GM23338 (cell line): ENCODE data around the gene DPY19L1. TPM values are rescaled to one million over a fixed set of nuclear protein-coding genes. Genes with fewer than 3 reads are reported as not detected.

Experiments used
- ATAC-seq: fragments of 200-7000 bp; cut with Tn5 transposase; 3 replicates; pipeline ENCODE4 v1.9.1; 2020
- DNase-seq: peaks from one replicate; pipeline ENCODE4 v3.0.0-alpha.2; 2015; ENCODE audit warnings: low spot score
- H2AFZ ChIP-seq: fragments of 200-600 bp; sonication (generic); 2 replicates; pipeline ENCODE4 v1.8.0; 2016; ENCODE audit warnings: antibody characterized with exemption, mild to moderate bottlenecking, moderate library complexity
- H3F3A ChIP-seq: fragments of 200-600 bp; sonication (generic); replicated peaks from 2 replicates; pipeline ENCODE4 v1.8.0; 2017; ENCODE audit warnings: antibody characterized with exemption, mixed run types, low read depth
- H3K27ac ChIP-seq: fragments of 200-600 bp; sonication (generic); 2 replicates; pipeline ENCODE4 v1.6.1; 2016; ENCODE audit warnings: low read depth
- H3K27me3 ChIP-seq: fragments of 200-600 bp; sonication (generic); 2 replicates; pipeline ENCODE4 v1.8.0; 2016; ENCODE audit warnings: mild to moderate bottlenecking, mixed run types, moderate library complexity; ENCODE audit not compliant: insufficient read depth
- H3K36me3 ChIP-seq: fragments of 200-600 bp; sonication (generic); 2 replicates; pipeline ENCODE4 v1.8.0; 2016; ENCODE audit warnings: mild to moderate bottlenecking; ENCODE audit not compliant: insufficient read depth
- H3K4me1 ChIP-seq: fragments of 200-600 bp; sonication (generic); 2 replicates; pipeline ENCODE4 v1.8.0; 2016; ENCODE audit warnings: mild to moderate bottlenecking, moderate library complexity; ENCODE audit not compliant: insufficient read depth
- H3K4me2 ChIP-seq: fragments of 200-600 bp; sonication (generic); 2 replicates; pipeline ENCODE4 v1.7.1; 2017; ENCODE audit warnings: mixed run types
- H3K4me3 ChIP-seq: fragments of 200-600 bp; sonication (generic); 2 replicates; pipeline ENCODE4 v1.6.1; 2016; ENCODE audit warnings: mixed run types
- H3K79me2 ChIP-seq: fragments of 200-600 bp; sonication (generic); replicated peaks from 2 replicates; pipeline ENCODE4 v1.8.0; 2017; ENCODE audit warnings: mild to moderate bottlenecking; ENCODE audit not compliant: insufficient read depth
- H3K9me2 ChIP-seq: fragments of 200-600 bp; sonication (generic); 2 replicates; pipeline ENCODE4 v1.8.0; 2017; ENCODE audit not compliant: insufficient read depth
- H4K20me1 ChIP-seq: fragments of 200-600 bp; sonication (generic); replicated peaks from 2 replicates; pipeline ENCODE4 v1.8.0; 2017; ENCODE audit warnings: mild to moderate bottlenecking; ENCODE audit not compliant: insufficient read depth
- H3K27ac Mint-ChIP-seq: 2 replicates; pipeline ENCODE4 v1.8.0; 2020; ENCODE audit warnings: inconsistent platforms, mild to moderate bottlenecking, moderate library complexity, mixed read lengths
- H3K27me3 Mint-ChIP-seq: 3 replicates; pipeline ENCODE4 v1.8.0; 2022; ENCODE audit warnings: low read depth, mild to moderate bottlenecking, moderate library complexity, mixed read lengths, inconsistent platforms; ENCODE audit not compliant: insufficient read depth, poor library complexity
- H3K36me3 Mint-ChIP-seq: 3 replicates; pipeline ENCODE4 v1.8.0; 2021; ENCODE audit warnings: low read depth, mild to moderate bottlenecking, inconsistent platforms, moderate library complexity, mixed read lengths
- H3K4me1 Mint-ChIP-seq: 3 replicates; pipeline ENCODE4 v1.8.0; 2020; ENCODE audit warnings: mild to moderate bottlenecking, inconsistent platforms, mixed read lengths
- H3K4me3 Mint-ChIP-seq: 3 replicates; pipeline ENCODE4 v1.8.0; 2021; ENCODE audit warnings: moderate library complexity, mild to moderate bottlenecking, inconsistent platforms, mixed read lengths
- H3K9me3 Mint-ChIP-seq: 3 replicates; pipeline ENCODE4 v1.8.0; 2020; ENCODE audit warnings: moderate library complexity, mild to moderate bottlenecking, inconsistent platforms, mixed read lengths
- CREB1 ChIP-seq: fragments of 250-450 bp; sonication (Bioruptor Pico); IDR thresholded peaks from 2 replicates; pipeline ENCODE4 v1.5.0; 2020; ENCODE audit warnings: low read depth, mild to moderate bottlenecking, moderate library complexity
- EZH2phosphoT487 ChIP-seq: fragments of 200-600 bp; sonication (generic); IDR thresholded peaks from one replicate; pipeline ENCODE4 v1.8.1; 2018; ENCODE audit warnings: antibody characterized with exemption; ENCODE audit not compliant: unreplicated experiment
- POLR2AphosphoS5 ChIP-seq: IDR thresholded peaks from 2 replicates; pipeline ENCODE4 v1.6.1; 2016; ENCODE audit warnings: antibody characterized with exemption, low read depth
- ZNF114 ChIP-seq: fragments of 250-450 bp; sonication (Bioruptor Pico); IDR thresholded peaks from 2 replicates; pipeline ENCODE4 v1.5.0; 2020; ENCODE audit warnings: mild to moderate bottlenecking, moderate library complexity
- ZNF331 ChIP-seq: fragments of 250-450 bp; sonication (Bioruptor Pico); IDR thresholded peaks from 2 replicates; pipeline ENCODE4 v1.5.0; 2020; ENCODE audit warnings: low read depth, mild to moderate bottlenecking, moderate library complexity
- polyA plus RNA-seq: library from polyadenylated mRNA; unstranded; fragments of >200 nt; fragmentation: Nextera tagmentation; extraction: Ambion mirVana; gene quantifications from 2 replicates; pipeline ENCODE4 v1.2.1, GENCODE V29; 2016
- total RNA-seq: library from RNA; depleted of rRNA; stranded (reverse); fragments of >200 nt; shearing (Covaris generic); gene quantifications from 2 replicates; pipeline ENCODE4 v1.2.3, GENCODE V29; 2014
- TF ChIP-seq, protein P1 (sequence below): fragments of 250-450 bp; sonication (Bioruptor Pico); IDR thresholded peaks from 2 replicates; pipeline ENCODE4 v1.5.0; 2020; ENCODE audit warnings: mild to moderate bottlenecking, moderate library complexity
- TF ChIP-seq, protein P2 (sequence below): IDR thresholded peaks from one replicate; pipeline ENCODE4 v1.6.1; 2018; ENCODE audit warnings: antibody characterized with exemption; ENCODE audit not compliant: unreplicated experiment
- TF ChIP-seq, protein P3 (sequence below): IDR thresholded peaks from 2 replicates; pipeline ENCODE4 v1.6.1; 2016; ENCODE audit warnings: antibody characterized with exemption

Gene DPY19L1
- total and polyA plus RNA-seq, 2 experiments from 2014 or later: 4.4 to 20.2 TPM

DNA sequence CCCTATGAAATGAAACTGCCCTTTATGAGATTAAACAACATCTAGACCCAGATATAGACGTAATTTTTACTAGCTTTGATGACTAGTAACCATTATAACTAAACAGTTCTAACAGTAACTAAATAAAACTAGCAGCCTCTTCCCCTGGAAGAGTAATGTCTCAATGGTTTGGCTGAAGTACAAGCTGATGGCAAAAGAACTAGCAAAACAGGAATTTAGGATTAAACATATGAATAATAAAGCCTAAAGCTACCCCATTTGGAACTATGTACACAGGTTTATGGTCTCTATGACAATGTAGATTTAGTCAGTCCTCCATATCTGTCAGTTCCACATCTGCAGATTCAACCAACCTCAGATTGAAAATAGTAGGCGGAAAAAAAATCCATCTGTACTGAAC lies 6.4 kb downstream of the DPY19L1 start (continued):
- TF ChIP-seq, protein P1, sequence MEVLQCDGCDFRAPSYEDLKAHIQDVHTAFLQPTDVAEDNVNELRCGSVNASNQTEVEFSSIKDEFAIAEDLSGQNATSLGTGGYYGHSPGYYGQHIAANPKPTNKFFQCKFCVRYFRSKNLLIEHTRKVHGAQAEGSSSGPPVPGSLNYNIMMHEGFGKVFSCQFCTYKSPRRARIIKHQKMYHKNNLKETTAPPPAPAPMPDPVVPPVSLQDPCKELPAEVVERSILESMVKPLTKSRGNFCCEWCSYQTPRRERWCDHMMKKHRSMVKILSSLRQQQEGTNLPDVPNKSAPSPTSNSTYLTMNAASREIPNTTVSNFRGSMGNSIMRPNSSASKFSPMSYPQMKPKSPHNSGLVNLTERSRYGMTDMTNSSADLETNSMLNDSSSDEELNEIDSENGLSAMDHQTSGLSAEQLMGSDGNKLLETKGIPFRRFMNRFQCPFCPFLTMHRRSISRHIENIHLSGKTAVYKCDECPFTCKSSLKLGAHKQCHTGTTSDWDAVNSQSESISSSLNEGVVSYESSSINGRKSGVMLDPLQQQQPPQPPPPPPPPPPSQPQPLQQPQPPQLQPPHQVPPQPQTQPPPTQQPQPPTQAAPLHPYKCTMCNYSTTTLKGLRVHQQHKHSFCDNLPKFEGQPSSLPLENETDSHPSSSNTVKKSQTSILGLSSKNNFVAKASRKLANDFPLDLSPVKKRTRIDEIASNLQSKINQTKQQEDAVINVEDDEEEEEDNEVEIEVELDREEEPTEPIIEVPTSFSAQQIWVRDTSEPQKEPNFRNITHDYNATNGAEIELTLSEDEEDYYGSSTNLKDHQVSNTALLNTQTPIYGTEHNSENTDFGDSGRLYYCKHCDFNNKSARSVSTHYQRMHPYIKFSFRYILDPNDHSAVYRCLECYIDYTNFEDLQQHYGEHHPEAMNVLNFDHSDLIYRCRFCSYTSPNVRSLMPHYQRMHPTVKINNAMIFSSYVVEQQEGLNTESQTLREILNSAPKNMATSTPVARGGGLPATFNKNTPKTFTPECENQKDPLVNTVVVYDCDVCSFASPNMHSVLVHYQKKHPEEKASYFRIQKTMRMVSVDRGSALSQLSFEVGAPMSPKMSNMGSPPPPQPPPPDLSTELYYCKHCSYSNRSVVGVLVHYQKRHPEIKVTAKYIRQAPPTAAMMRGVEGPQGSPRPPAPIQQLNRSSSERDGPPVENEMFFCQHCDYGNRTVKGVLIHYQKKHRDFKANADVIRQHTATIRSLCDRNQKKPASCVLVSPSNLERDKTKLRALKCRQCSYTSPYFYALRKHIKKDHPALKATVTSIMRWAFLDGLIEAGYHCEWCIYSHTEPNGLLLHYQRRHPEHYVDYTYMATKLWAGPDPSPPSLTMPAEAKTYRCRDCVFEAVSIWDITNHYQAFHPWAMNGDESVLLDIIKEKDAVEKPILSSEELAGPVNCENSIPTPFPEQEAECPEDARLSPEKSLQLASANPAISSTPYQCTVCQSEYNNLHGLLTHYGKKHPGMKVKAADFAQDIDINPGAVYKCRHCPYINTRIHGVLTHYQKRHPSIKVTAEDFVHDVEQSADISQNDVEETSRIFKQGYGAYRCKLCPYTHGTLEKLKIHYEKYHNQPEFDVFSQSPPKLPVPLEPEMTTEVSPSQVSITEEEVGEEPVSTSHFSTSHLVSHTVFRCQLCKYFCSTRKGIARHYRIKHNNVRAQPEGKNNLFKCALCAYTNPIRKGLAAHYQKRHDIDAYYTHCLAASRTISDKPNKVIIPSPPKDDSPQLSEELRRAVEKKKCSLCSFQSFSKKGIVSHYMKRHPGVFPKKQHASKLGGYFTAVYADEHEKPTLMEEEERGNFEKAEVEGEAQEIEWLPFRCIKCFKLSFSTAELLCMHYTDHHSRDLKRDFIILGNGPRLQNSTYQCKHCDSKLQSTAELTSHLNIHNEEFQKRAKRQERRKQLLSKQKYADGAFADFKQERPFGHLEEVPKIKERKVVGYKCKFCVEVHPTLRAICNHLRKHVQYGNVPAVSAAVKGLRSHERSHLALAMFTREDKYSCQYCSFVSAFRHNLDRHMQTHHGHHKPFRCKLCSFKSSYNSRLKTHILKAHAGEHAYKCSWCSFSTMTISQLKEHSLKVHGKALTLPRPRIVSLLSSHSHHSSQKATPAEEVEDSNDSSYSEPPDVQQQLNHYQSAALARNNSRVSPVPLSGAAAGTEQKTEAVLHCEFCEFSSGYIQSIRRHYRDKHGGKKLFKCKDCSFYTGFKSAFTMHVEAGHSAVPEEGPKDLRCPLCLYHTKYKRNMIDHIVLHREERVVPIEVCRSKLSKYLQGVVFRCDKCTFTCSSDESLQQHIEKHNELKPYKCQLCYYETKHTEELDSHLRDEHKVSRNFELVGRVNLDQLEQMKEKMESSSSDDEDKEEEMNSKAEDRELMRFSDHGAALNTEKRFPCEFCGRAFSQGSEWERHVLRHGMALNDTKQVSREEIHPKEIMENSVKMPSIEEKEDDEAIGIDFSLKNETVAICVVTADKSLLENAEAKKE (CRISPR knock-in tag): no peak
- no peak for TF ChIP-seq ZNF114
- no peak for TF ChIP-seq CREB1 (CRISPR knock-in tag)

DNA sequence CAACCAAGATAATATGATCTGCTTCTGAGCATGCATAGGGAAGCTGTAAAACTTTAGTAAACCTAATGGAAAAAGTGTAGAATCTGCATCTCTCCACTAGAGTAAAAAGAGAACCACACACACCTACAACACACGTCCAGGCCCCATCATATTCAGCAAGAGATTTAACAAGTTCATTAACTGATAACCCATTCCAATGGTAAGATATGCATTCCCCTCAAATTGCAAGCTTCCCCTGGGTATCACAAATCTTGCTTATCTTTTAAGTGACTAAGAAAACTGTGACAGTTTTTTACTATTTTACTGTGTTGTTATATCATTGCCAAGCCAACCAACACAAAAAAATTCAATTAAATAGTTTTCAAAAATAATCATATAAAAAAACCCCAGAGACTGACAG lies 8.0 kb downstream of the DPY19L1 start:
- peaks cover 8% of the 10 kb centered on the region; the same call in 1 of the 2 replicates for H4K20me1 ChIP-seq
- Mint-ChIP-seq H3K4me1 (peaks cover 53% of the 10 kb centered on the region), H3K27ac (no peak overlapping the region), H3K4me3 (no peak overlapping the region), H3K27me3 (peaks cover 4% of the 10 kb centered on the region), H3K36me3 (no peaks in the 10 kb centered on the region), H3K9me3 (no peaks in the 10 kb centered on the region)
- no peak overlapping the region for H3K4me2 ChIP-seq
- H3K4me1 ChIP-seq: peaks cover 43% of the 10 kb centered on the region
- no peaks in the 10 kb centered on the region for H3K36me3 ChIP-seq
- H3K27me3 ChIP-seq: no peaks in the 10 kb centered on the region
- TF ChIP-seq POLR2AphosphoS5: no peak
- H3K27ac ChIP-seq: no peak overlapping the region
- peaks cover 8% of the 10 kb centered on the region; the same call in 1 of the 2 replicates for H3K9me2 ChIP-seq
- ATAC-seq (no peak), DNase-seq (no peak)
- peaks cover 98% of the 10 kb centered on the region for H3K79me2 ChIP-seq
- no peak overlapping the region for H3K4me3 ChIP-seq
- H2AFZ ChIP-seq: no peak overlapping the region
- H3F3A ChIP-seq: no peaks in the 10 kb centered on the region

DNA sequence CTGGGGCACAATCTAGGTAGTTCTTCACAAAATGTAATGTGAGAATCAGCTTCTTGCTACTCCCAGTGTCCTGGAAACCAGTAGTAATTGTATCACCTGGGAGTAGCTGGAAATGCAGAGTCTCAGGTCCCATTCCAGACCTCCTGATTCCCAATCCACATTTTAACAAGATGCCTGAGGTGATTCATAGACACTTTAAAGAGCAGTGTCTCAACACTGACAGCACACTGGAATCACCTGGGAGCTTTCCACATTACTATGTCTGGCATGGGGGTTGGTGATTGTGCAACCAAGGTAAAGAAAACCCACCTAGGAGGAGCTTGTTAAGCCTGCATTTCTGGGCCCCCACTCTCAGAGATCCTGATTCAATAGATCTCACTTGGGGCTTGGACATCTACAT lies 11.1 kb downstream of the DPY19L1 start:
- Histone ChIP-seq H2AFZ (no peak overlapping the region), H3K4me1 (peaks cover 50% of the 10 kb centered on the region), H3K4me3 (no peak overlapping the region), H3K4me2 (peak overlapping the region; percentile 17; the same call in 1 of the 2 replicates), H3K9me2 (no peaks in the 10 kb centered on the region), H3K36me3 (no peaks in the 10 kb centered on the region), H3K79me2 (peaks cover 88% of the 10 kb centered on the region), H4K20me1 (0 out of 2 replicates have a peak, but pooled peaks cover 5% of the 10 kb centered on the region), H3F3A (no peaks in the 10 kb centered on the region), H3K27me3 (no peaks in the 10 kb centered on the region), H3K27ac (peak overlapping the region; percentile 89; the same call in 1 of the 2 replicates)
- ATAC-seq: no peak
- TF ChIP-seq ZNF331 (CRISPR knock-in tag) (no peak), EZH2phosphoT487 (no peak), POLR2AphosphoS5 (no peak)
- TF ChIP-seq, protein P2, sequence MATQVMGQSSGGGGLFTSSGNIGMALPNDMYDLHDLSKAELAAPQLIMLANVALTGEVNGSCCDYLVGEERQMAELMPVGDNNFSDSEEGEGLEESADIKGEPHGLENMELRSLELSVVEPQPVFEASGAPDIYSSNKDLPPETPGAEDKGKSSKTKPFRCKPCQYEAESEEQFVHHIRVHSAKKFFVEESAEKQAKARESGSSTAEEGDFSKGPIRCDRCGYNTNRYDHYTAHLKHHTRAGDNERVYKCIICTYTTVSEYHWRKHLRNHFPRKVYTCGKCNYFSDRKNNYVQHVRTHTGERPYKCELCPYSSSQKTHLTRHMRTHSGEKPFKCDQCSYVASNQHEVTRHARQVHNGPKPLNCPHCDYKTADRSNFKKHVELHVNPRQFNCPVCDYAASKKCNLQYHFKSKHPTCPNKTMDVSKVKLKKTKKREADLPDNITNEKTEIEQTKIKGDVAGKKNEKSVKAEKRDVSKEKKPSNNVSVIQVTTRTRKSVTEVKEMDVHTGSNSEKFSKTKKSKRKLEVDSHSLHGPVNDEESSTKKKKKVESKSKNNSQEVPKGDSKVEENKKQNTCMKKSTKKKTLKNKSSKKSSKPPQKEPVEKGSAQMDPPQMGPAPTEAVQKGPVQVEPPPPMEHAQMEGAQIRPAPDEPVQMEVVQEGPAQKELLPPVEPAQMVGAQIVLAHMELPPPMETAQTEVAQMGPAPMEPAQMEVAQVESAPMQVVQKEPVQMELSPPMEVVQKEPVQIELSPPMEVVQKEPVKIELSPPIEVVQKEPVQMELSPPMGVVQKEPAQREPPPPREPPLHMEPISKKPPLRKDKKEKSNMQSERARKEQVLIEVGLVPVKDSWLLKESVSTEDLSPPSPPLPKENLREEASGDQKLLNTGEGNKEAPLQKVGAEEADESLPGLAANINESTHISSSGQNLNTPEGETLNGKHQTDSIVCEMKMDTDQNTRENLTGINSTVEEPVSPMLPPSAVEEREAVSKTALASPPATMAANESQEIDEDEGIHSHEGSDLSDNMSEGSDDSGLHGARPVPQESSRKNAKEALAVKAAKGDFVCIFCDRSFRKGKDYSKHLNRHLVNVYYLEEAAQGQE: no peak
- TF ChIP-seq, protein P3, sequence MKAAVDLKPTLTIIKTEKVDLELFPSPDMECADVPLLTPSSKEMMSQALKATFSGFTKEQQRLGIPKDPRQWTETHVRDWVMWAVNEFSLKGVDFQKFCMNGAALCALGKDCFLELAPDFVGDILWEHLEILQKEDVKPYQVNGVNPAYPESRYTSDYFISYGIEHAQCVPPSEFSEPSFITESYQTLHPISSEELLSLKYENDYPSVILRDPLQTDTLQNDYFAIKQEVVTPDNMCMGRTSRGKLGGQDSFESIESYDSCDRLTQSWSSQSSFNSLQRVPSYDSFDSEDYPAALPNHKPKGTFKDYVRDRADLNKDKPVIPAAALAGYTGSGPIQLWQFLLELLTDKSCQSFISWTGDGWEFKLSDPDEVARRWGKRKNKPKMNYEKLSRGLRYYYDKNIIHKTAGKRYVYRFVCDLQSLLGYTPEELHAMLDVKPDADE: no peak
- Mint-ChIP-seq H3K36me3 (no peaks in the 10 kb centered on the region), H3K27me3 (peaks cover 5% of the 10 kb centered on the region), H3K4me1 (peaks cover 51% of the 10 kb centered on the region), H3K4me3 (no peak overlapping the region), H3K27ac (peak overlapping the region; percentile 20; the same call in 1 of the 2 replicates), H3K9me3 (no peaks in the 10 kb centered on the region)
- DNase-seq: peak; percentile 28
